ENCODE data around the gene GJB4.

Gene GJB4

GRCh38 chr1:34774957-34775356 is 15.4 kb downstream of the GJB4 start:
- TF ChIP-seq CTCF (IDR thresholded peaks at IDR 0.05; ENCODE audit: extremely low read depth, insufficient read depth, missing control alignments), result no peak
- in situ Hi-C loops (cut with MboI; ENCODE audit: low pct_unique_long_range_greater_than_20kb, low sequenced_read_pairs, unreplicated experiment), result no loop called here
- DNase-seq (ENCODE audit: low spot score), result no peak

GRCh38 chr1:34776911-34777310 is 17.4 kb downstream of the GJB4 start:
- in situ Hi-C loops (cut with MboI; ENCODE audit: low pct_unique_long_range_greater_than_20kb, low sequenced_read_pairs, unreplicated experiment), result no loop called here
- TF ChIP-seq CTCF (IDR thresholded peaks at IDR 0.05; ENCODE audit: extremely low read depth, insufficient read depth, missing control alignments), result no peak
- no peak for DNase-seq (ENCODE audit: low spot score)

GRCh38 chr1:34777519-34778321 is 18.2 kb downstream of the GJB4 start:
- TF ChIP-seq CTCF (IDR thresholded peaks at IDR 0.05; ENCODE audit: extremely low read depth, insufficient read depth, missing control alignments), result no peak
- DNase-seq (ENCODE audit: low spot score), result no peak
- in situ Hi-C loops (cut with MboI; ENCODE audit: low pct_unique_long_range_greater_than_20kb, low sequenced_read_pairs, unreplicated experiment), result no loop called here

GRCh38 chr1:34778381-34778780 is 18.8 kb downstream of the GJB4 start:
- DNase-seq (ENCODE audit: low spot score), result no peak
- in situ Hi-C loops (cut with MboI; ENCODE audit: low pct_unique_long_range_greater_than_20kb, low sequenced_read_pairs, unreplicated experiment), result no loop called here
- TF ChIP-seq CTCF (IDR thresholded peaks at IDR 0.05; ENCODE audit: extremely low read depth, insufficient read depth, missing control alignments), result no peak

- no peak for TF ChIP-seq CTCF (IDR thresholded peaks at IDR 0.05; ENCODE audit: extremely low read depth, insufficient read depth, missing control alignments)
- no peak for DNase-seq (ENCODE audit: low spot score)
- in situ Hi-C loops (cut with MboI; ENCODE audit: low pct_unique_long_range_greater_than_20kb, low sequenced_read_pairs, unreplicated experiment), result no loop called here
Observed at GRCh38 chr1:34779005-34779404, 19.5 kb downstream of the GJB4 start.

- DNase-seq (ENCODE audit: low spot score), result no peak
- no peak for TF ChIP-seq CTCF (IDR thresholded peaks at IDR 0.05; ENCODE audit: extremely low read depth, insufficient read depth, missing control alignments)
- in situ Hi-C loops (cut with MboI; ENCODE audit: low pct_unique_long_range_greater_than_20kb, low sequenced_read_pairs, unreplicated experiment), result no loop called here
Observed at GRCh38 chr1:34779526-34779925, 20.0 kb downstream of the GJB4 start.
